Glutamatergic neuron (in vitro differentiated cells): ENCODE data around the gene OR52B6. TPM values are rescaled to one million over a fixed set of nuclear protein-coding genes. Genes with fewer than 3 reads are reported as not detected.
A peak's percentile ranks its signal among the peaks of the same experiment; 100 is the strongest.
"Not testable (repeated sequence)": the region's sequence is repeated elsewhere in the genome, so short reads cannot be mapped to it uniquely, and the experiment has no call there.

Experiments
- DNase-seq: peaks from one replicate; pipeline ENCODE4 v3.0.0; 2022
- H3K27ac Mint-ChIP-seq: one replicate; pipeline ENCODE4 v1.8.0; 2020; ENCODE audit warnings: mild to moderate bottlenecking, mixed read lengths, inconsistent platforms; ENCODE audit not compliant: unreplicated experiment
- H3K27me3 Mint-ChIP-seq: one replicate; pipeline ENCODE4 v1.8.0; 2020; ENCODE audit warnings: mild to moderate bottlenecking, moderate library complexity, mixed read lengths, inconsistent platforms; ENCODE audit not compliant: unreplicated experiment
- H3K36me3 Mint-ChIP-seq: one replicate; pipeline ENCODE4 v1.8.0; 2020; ENCODE audit warnings: mild to moderate bottlenecking, mixed read lengths, inconsistent platforms; ENCODE audit not compliant: unreplicated experiment
- H3K4me1 Mint-ChIP-seq: one replicate; pipeline ENCODE4 v1.8.0; 2020; ENCODE audit warnings: mild to moderate bottlenecking, low read depth, mixed read lengths, inconsistent platforms; ENCODE audit not compliant: unreplicated experiment
- H3K4me3 Mint-ChIP-seq: one replicate; pipeline ENCODE4 v1.8.0; 2020; ENCODE audit warnings: mild to moderate bottlenecking, mixed read lengths, inconsistent platforms; ENCODE audit not compliant: unreplicated experiment
- H3K9me3 Mint-ChIP-seq: one replicate; pipeline ENCODE4 v1.8.0; 2020; ENCODE audit warnings: mild to moderate bottlenecking, moderate library complexity, mixed read lengths, inconsistent platforms; ENCODE audit not compliant: unreplicated experiment
- CTCF ChIP-seq: fragments of 200-600 bp; sonication (generic); IDR thresholded peaks from one replicate; pipeline ENCODE4 v1.5.0; 2021; ENCODE audit not compliant: partially characterized antibody, unreplicated experiment
- total RNA-seq: library from RNA; stranded (reverse); fragmentation: NEBNext Ultra II Directional; extraction: Animal tissue kit (Norgen Biotek cat#: 25700); gene quantifications from one replicate; pipeline ENCODE4 v1.2.1, GENCODE V29; 2021; ENCODE audit not compliant: unreplicated experiment

The OR52B6 gene
- total RNA-seq, 1 donor from 2014 or later, result not detected

DNA sequence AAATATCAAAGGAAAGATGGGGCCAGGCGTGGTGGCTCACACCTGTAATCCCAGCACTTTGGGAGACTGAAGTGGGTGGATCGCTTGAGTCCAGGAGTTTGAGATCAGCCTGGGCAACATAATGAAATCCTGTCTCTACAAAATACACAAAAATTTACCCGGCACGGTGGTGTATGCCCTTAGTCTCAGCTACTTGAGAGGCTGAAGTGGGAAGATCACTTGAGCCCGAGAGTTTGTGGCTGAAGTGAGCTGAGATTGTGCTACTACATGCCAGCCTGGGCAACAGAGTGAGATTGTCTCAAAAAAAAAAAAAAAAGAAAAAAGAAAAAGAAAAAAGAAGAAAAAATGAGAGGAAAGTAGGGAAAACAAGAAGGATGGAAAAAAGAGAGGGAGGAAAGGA lies 11.9 kb downstream of the OR52B6 start:
- Mint-ChIP-seq H3K4me3 (no peak overlapping the region), H3K27ac (no peak overlapping the region), H3K36me3 (peaks cover 5% of the 10 kb centered on the region), H3K9me3 (peaks cover 3% of the 10 kb centered on the region), H3K27me3 (peaks cover 6% of the 10 kb centered on the region), H3K4me1 (no peaks in the 10 kb centered on the region)
- DNase-seq, result no peak
- no peak for TF ChIP-seq CTCF

DNA sequence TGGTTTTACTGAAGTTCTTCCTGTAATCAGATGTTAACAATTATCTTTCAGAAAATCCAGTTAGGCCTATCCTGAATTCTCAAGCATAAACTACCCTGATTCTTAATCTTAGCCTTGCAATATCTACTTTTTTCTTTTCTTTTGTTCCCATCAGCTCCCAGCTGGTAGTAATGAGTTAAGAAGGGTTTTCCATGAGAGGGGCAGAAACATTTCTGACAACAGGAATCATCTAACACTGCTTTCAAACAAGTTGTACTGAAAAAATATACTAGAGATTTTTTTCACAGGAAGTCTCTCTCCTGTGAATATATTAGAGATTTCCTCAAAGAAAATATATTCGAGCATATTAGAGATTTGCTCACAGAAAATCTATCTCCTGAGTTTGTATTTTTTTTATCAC lies 12.5 kb downstream of the OR52B6 start:
- Mint-ChIP-seq H3K27me3 (peaks cover 5% of the 10 kb centered on the region), H3K9me3 (peaks cover 3% of the 10 kb centered on the region), H3K4me3 (no peak overlapping the region), H3K36me3 (peaks cover 5% of the 10 kb centered on the region), H3K4me1 (no peaks in the 10 kb centered on the region), H3K27ac (no peak overlapping the region)
- no peak for DNase-seq
- TF ChIP-seq CTCF, result no peak

DNA sequence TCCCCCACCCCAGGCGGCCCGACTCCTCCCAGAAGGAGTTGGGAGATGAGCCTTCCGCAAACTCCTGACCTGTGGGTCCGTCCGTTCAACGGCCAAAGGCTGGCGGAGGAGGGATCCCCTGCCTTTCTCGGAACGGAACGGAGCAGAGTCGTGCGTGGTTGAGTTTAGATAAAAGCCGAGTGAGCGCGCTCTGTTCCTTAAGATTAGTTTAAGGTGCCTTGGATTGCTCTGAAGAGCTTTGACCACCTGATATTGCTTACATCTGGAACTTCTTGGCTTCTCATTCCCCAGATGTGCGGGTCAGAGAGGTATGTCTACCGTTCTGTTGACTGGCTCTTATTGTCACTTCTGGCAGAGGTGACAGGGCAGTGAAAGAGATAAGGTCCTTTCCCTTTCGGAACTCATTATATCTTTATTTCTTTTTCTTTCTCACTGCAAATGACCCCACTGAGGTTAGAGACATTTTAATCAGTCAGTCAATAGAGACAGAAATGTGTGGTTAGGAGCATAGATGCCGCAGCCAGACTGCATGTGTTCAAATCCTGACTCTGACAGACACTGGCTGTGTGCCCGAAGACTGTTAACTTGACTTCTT lies 16.0 kb downstream of the OR52B6 start, which contains the start of gene TRIM6:
Gene TRIM6, plus strand, starts transcription at position 31 of the 595 bp plus-strand sequence. Its CDS starts 261 bp downstream, at position 292.
- peaks cover 3% of the 10 kb centered on the region for H3K27me3 Mint-ChIP-seq
- H3K9me3 Mint-ChIP-seq, result no peaks in the 10 kb centered on the region
- TF ChIP-seq CTCF, result no peak
- H3K27ac Mint-ChIP-seq, result no peak within 1 kb of the TSS
- no peaks in the 10 kb centered on the region for H3K4me1 Mint-ChIP-seq
- no peaks in the 10 kb centered on the region for H3K36me3 Mint-ChIP-seq
- peak; percentile 39 for DNase-seq
- H3K4me3 Mint-ChIP-seq, result peak within 1 kb of the TSS; percentile 83

- no peak overlapping the region for H3K27ac Mint-ChIP-seq
- TF ChIP-seq CTCF, result no peak
- H3K4me3 Mint-ChIP-seq, result no peak overlapping the region
- H3K27me3 Mint-ChIP-seq, result peaks cover 3% of the 10 kb centered on the region
- no peaks in the 10 kb centered on the region for H3K9me3 Mint-ChIP-seq
- no peaks in the 10 kb centered on the region for H3K4me1 Mint-ChIP-seq
- DNase-seq, result no peak
- H3K36me3 Mint-ChIP-seq, result no peaks in the 10 kb centered on the region
Measured at GRCh38 chr11:5597953-5598352, 17.3 kb downstream of the OR52B6 start.

DNA sequence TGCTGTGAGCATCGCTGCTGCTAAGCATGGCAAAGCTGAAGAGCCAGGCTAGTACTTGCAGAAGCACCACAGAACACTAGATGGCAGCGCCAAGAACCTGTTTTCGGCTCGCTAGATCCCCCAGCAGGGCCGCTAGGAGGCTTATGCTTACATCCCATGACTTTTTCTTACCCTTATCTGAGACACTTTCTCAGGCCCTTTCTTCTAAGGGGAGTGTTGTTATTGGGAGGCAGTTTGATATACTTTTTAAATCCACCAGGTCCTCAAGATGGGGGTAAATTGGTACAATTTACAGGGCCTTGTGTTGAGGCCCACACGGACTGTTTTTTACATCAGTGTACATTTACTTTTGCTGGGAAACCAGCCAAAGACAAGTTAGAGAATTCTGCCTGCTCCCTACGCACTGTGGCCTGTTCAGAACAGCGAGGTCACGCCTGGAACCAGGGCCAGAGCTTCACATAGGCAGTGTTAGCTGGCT lies 19.7 kb downstream of the OR52B6 start:
- Mint-ChIP-seq H3K27me3 (peaks cover 4% of the 10 kb centered on the region), H3K9me3 (no peaks in the 10 kb centered on the region), H3K36me3 (no peaks in the 10 kb centered on the region), H3K4me1 (no peaks in the 10 kb centered on the region), H3K4me3 (no peak overlapping the region), H3K27ac (no peak overlapping the region)
- TF ChIP-seq CTCF, result peak; percentile 28
- DNase-seq, result peak; percentile 71

DNA sequence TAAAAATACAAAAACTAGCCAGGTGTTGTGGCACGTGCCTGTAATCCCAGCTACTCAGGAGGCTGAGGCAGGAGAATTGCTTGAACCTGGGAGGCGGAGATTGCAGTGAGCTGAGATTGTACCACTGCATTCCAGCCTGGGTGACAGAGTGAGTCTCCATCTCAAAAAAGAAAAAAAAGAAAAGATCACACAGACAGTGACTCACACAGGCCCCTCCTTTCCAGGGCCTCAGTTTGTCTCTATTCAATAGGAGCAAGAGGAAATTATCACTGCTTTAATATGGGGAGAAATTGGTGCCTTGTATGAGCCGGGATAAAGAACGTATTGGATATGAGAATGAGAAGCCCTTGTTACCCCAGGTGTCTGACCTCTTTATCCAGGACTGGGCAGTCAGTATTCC lies 22.1 kb downstream of the OR52B6 start:
- H3K9me3 Mint-ChIP-seq, H3K36me3 Mint-ChIP-seq, H3K27ac Mint-ChIP-seq, H3K27me3 Mint-ChIP-seq, H3K4me3 Mint-ChIP-seq, DNase-seq, H3K4me1 Mint-ChIP-seq: not testable (repeated sequence)
